Pancreas (tissue), 10 donors: ENCODE data around the gene CXCL10. TPM values are rescaled to one million over a fixed set of nuclear protein-coding genes. Genes with fewer than 3 reads are reported as not detected.

Experiments used
- ATAC-seq, 4 donors: fragments of 200-7000 bp; cut with Tn5 transposase; one replicate each; pipeline versions ENCODE4 v1.8.0 to v1.9.1; 2020; ENCODE audit warnings: mild to moderate bottlenecking in 4 of 4, moderate library complexity in 4 of 4
- DNase-seq, 6 donors: peaks; one replicate each; pipeline ENCODE4 v3.0.0-alpha.2; 2020
- FAIRE-seq: peaks from 2 replicates; lab custom pipeline; 2012; peaks lifted over from hg19 to GRCh38; lab: Jason Lieb, UNC
- H3K27ac ChIP-seq, 4 donors: fragments of 200-600 bp; sonication (generic); 1 replicate in 3 of 4; 2 replicates in 1 of 4; pipeline versions ENCODE4 v1.5.0 to v1.8.0; 2020
- H3K27me3 ChIP-seq, 4 donors: fragments of 200-600 bp; one replicate each; pipeline ENCODE4 v1.8.0; 2021
- H3K36me3 ChIP-seq, 3 donors: fragments of 200-600 bp; sonication (generic) in 1 of 3; one replicate each; pipeline versions ENCODE4 v1.5.0 to v1.8.0; 2020 to 2021
- H3K4me1 ChIP-seq, 3 donors: fragments of 200-600 bp; one replicate each; pipeline ENCODE4 v1.8.0; 2021
- H3K4me3 ChIP-seq, 4 donors: fragments of 200-600 bp; sonication (generic) in 2 of 4; one replicate each; pipeline versions ENCODE4 v1.5.0 to v1.8.0; 2020 to 2021
- H3K9me3 ChIP-seq, 4 donors: fragments of 200-600 bp; one replicate each; pipeline ENCODE4 v1.8.0; 2021
- WGBS, 2 donors: extraction: QIAGEN DNeasy Blood & Tissue Kit; methylation state at CpG; one replicate each; pipeline ENCODE4 v1.1.7; 2013; 5-methylcytosine and 5-hydroxymethylcytosine counted together
- intact Hi-C, 3 donors: fragments of 100-400 bp; cut with DNase I; formaldehyde crosslinking; loops; one replicate each; pipeline versions ENCODE4 v1.11.1 to v1.14.2; 2022
- polyA plus RNA-seq, 2 donors: library from polyadenylated mRNA; stranded (reverse); fragments of 200-250 nt; gene quantifications; one replicate each; pipeline ENCODE4 v1.2.3, GENCODE V29; 2013
- total RNA-seq, 6 donors: library from RNA; stranded (reverse); fragmentation: NEBNext Ultra II Directional in 4 of 6; extraction: Animal tissue kit (Norgen Biotek cat#: 25700) in 4 of 6; gene quantifications; one replicate each; pipeline versions ENCODE4 v1.2.1 to v1.2.4, GENCODE V29; 2021 to 2023
- TF ChIP-seq, protein P1 (sequence below), 4 donors: fragments of 200-600 bp; sonication (generic) in 3 of 4; IDR thresholded peaks; one replicate each; pipeline versions ENCODE4 v1.5.0 to v1.8.0; 2021; ENCODE audit warnings: antibody characterized with exemption in 4 of 4
- donor health status: healthy with polysubstance abuse.
- donor health status: DM: no; HTN: no; CAD: no; lungs with moderate emphysema.
- donor health status: DM: no; HTN: no; CAD: no.
- donor health status: control.
- donor health status: control.
- donor health status: Bipolar disorder and iron deficiency.
- donor health status: DM: yes; HTN: yes; CAD: no.
- donor health status: DM: no; HTN: no; CAD: no.
- donor health status: DM: no; HTN: no; CAD: no.
- donor health status: DM: yes; HTN: yes; CAD: no.

Gene CXCL10
- total and polyA plus RNA-seq, 8 donors = 0.19 to 1.7 (median 0.38) TPM; not detected in 3

GRCh38 chr4:76013540-76013939 lies 9.8 kb downstream of the CXCL10 start:
- Histone ChIP-seq H3K4me1 (peaks cover 0 to 13% (median 11%) of the 10 kb centered on the region in 3 donors), H3K9me3 (no peaks in the 10 kb centered on the region), H3K4me3 (no peak overlapping the region), H3K36me3 (no peaks in the 10 kb centered on the region), H3K27me3 (no peaks in the 10 kb centered on the region), H3K27ac (no peak overlapping the region)
- peak in 1 of 4 donors; percentile 4 for ATAC-seq
- TF ChIP-seq, protein P1, sequence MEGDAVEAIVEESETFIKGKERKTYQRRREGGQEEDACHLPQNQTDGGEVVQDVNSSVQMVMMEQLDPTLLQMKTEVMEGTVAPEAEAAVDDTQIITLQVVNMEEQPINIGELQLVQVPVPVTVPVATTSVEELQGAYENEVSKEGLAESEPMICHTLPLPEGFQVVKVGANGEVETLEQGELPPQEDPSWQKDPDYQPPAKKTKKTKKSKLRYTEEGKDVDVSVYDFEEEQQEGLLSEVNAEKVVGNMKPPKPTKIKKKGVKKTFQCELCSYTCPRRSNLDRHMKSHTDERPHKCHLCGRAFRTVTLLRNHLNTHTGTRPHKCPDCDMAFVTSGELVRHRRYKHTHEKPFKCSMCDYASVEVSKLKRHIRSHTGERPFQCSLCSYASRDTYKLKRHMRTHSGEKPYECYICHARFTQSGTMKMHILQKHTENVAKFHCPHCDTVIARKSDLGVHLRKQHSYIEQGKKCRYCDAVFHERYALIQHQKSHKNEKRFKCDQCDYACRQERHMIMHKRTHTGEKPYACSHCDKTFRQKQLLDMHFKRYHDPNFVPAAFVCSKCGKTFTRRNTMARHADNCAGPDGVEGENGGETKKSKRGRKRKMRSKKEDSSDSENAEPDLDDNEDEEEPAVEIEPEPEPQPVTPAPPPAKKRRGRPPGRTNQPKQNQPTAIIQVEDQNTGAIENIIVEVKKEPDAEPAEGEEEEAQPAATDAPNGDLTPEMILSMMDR (IDR thresholded peaks at IDR 0.05) = no peak
- WGBS, 2 donors = 4% methylated on average over 1 of the region's 1 CpG
- no peak for DNase-seq
- no peak for FAIRE-seq
- intact Hi-C loops = no loop called here

DNA sequence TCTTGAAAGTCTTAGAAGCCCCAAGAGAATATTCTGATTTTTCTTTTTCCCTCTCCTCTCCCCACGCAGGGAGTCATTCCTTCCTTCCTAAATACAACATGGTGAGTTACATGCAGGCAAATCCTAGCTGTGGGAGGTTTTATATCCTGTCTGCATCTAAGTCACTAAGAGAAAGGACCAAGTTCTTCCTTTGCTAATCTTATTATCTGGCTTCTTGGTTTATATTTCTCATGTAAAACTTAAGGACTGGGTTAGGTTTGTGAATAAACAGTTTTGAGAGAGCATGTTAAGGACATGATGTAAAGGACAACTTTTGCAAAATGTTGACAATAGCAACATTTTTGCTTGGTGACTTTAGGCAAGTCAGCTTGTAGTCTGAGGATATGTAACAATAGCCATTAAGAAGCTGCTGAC lies 10.9 kb downstream of the CXCL10 start:
- intact Hi-C loops = no loop called here
- no peaks in the 10 kb centered on the region for H3K36me3 ChIP-seq
- H3K4me3 ChIP-seq = no peak overlapping the region

DNA sequence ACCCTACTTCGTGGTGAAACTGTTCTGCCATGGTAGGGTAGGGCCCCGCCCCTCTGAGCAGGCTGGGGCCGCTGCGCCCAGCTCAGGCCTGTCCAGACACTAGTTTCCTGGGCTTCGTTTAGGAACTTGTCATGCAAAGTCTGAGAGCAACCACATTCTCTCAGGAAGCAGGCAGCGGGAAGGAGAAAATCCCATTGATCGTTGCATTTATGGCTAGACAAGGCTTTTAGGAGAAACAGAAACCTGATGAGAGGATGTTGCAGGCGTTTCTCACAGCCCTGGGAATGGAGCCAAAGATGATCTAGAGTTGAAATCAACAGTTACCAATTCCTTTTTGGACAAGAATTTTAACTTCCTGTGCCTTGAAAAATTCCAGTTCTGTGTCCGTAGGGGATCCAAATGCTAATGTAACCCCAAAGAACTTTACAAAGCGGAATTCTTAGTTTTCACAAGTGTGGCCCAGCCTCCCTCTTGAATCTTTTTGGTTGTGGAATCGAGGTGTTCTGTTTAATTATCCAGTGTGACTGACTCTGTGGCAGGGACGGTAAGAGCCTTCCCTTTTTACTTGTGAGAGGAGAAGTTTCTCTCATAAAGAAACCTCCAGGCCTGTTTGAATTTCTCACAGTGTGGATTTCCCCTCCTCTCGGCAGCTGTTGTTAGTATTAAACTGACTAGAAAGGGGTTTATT lies 11.5 kb downstream of the CXCL10 start:
- FAIRE-seq (no peak), ATAC-seq (no peak), DNase-seq (no peak)
- H3K27me3 ChIP-seq = no peaks in the 10 kb centered on the region
- WGBS, 2 donors = 76 to 86% methylated on average over 13 of the region's 13 CpGs
- intact Hi-C loops = no loop called here
- TF ChIP-seq, protein P1 (IDR thresholded peaks at IDR 0.05) = no peak
- peaks cover 0 to 16% (median 13%) of the 10 kb centered on the region in 3 donors for H3K4me1 ChIP-seq
- H3K4me3 ChIP-seq = no peak overlapping the region
- H3K36me3 ChIP-seq = no peaks in the 10 kb centered on the region
- peak overlapping the region in 2 of 4 donors; percentile 15 to 51 for H3K27ac ChIP-seq
- no peaks in the 10 kb centered on the region for H3K9me3 ChIP-seq

More for the DNA sequence above, 10.9 kb downstream of the CXCL10 start:
- Histone ChIP-seq H3K9me3 (no peaks in the 10 kb centered on the region), H3K27ac (peak overlapping the region in 2 of 4 donors; percentile 15 to 51), H3K27me3 (no peaks in the 10 kb centered on the region), H3K4me1 (peaks cover 0 to 14% (median 13%) of the 10 kb centered on the region in 3 donors)
- FAIRE-seq (no peak), ATAC-seq (no peak), DNase-seq (no peak)
- 85 to 88% methylated on average over 1 of the region's 1 CpG for WGBS, 2 donors
- TF ChIP-seq, protein P1 (IDR thresholded peaks at IDR 0.05) = no peak

DNA sequence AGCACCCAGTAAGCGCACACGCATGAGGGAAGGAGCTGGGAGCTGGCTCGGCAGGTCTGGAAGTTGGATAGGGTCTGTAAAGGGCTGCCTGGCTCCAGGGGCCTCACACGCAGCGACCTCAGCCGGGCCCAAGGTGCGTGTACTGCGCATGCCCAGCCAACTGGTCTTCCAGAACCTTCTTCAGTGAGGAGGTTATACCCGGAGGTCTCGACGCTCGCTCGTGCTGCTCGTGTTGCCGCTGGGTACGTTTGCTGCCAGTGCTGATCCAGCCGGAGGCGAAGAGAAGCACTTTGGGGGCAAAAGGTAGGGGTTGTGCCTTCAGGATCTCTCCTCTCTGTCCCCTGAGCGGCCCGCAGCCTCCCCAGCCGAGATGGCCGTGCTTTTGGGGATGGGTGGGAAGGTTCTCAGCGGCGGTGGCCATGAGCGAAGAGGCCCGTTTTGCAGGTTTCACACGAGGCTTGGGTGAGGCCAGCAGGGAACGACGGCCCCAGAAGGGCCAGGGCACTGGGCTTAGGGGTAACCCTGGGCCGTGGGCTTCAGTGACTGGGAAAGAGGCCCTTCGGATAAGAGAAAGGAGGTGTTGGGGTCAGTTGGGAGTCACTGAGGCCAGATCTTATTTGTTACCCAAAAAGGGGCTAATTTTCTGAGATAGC lies 12.2 kb downstream of the CXCL10 start:
- FAIRE-seq (no peak), DNase-seq (peak in 1 of 6 donors; percentile 51), ATAC-seq (no peak)
- Histone ChIP-seq H3K36me3 (no peaks in the 10 kb centered on the region), H3K27ac (peak overlapping the region in 2 of 4 donors; percentile 15 to 51), H3K9me3 (no peaks in the 10 kb centered on the region), H3K4me3 (no peak overlapping the region), H3K4me1 (peaks cover 0 to 20% (median 13%) of the 10 kb centered on the region in 3 donors), H3K27me3 (no peaks in the 10 kb centered on the region)
- WGBS, 2 donors = 95 to 97% methylated on average over 31 of the region's 31 CpGs
- TF ChIP-seq, protein P1 (IDR thresholded peaks at IDR 0.05) = no peak
- intact Hi-C loops = no loop called here
